OCI-M2 (cell line): ENCODE measurements around the gene ZFYVE28.

Experiments
- DNase-seq: peaks from one replicate; lab custom pipeline; 2025; ENCODE audit not compliant: unreplicated experiment; lab: John Stamatoyannopoulos, UW

ZFYVE28 gene

GRCh38 chr4:2353222-2354107, 65.0 kb downstream of the ZFYVE28 start:
- DNase-seq, result no peak

GRCh38 chr4:2352729-2353221, 65.7 kb downstream of the ZFYVE28 start:
- no peak for DNase-seq

- no peak for DNase-seq
These were observed 66.3 kb downstream of the ZFYVE28 start for GRCh38 chr4:2352171-2352570.

- DNase-seq, result no peak
These were observed 67.5 kb downstream of the ZFYVE28 start for GRCh38 chr4:2350982-2351381.

GRCh38 chr4:2348786-2349185, 69.7 kb downstream of the ZFYVE28 start:
- no peak for DNase-seq

- no peak for DNase-seq
These were observed 71.3 kb downstream of the ZFYVE28 start for GRCh38 chr4:2347190-2347589.

- DNase-seq, result no peak
These were observed 75.0 kb downstream of the ZFYVE28 start for GRCh38 chr4:2343476-2343875.

- DNase-seq, result no peak
These were observed 76.4 kb downstream of the ZFYVE28 start for GRCh38 chr4:2341911-2342652.

- no peak for DNase-seq
These were observed 77.1 kb downstream of the ZFYVE28 start for GRCh38 chr4:2341261-2341841.

- no peak for DNase-seq
These were observed 78.0 kb downstream of the ZFYVE28 start for GRCh38 chr4:2340272-2341061.

GRCh38 chr4:2339458-2340271, 78.8 kb downstream of the ZFYVE28 start:
- DNase-seq, result no peak

GRCh38 chr4:2338754-2339457, 79.5 kb downstream of the ZFYVE28 start:
- DNase-seq, result no peak

GRCh38 chr4:2337896-2338295, 80.5 kb downstream of the ZFYVE28 start:
- DNase-seq, result no peak

- DNase-seq, result no peak
These were observed 81.2 kb downstream of the ZFYVE28 start for GRCh38 chr4:2337131-2337723.

GRCh38 chr4:2336659-2337058, 81.8 kb downstream of the ZFYVE28 start:
- no peak for DNase-seq

GRCh38 chr4:2335729-2336101, 82.7 kb downstream of the ZFYVE28 start:
- no peak for DNase-seq

GRCh38 chr4:2334826-2335728, 83.4 kb downstream of the ZFYVE28 start:
- no peak for DNase-seq
